ENCODE measurements around the gene CHCHD3.

CHCHD3 gene

DNA sequence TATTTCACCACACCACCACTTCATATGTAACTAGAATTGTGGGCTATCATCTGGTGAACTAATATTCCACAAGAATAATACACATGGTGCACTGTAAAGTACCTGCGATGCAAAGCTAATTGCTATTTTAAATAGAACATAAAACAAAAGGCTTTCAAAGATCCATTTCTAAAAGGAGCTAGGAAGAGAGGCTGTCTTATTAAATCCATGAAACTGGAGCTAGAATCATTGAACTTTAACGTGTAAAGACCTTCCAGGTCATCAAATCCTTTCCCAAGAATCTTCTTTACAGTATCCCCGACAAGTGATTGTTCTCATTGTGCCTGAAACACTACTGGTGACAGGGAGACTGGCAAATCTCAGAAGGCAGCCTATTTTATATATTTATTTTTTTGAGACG, 224.9 kb downstream of the CHCHD3 start:
- no peak for DNase-seq
- TF ChIP-seq, protein P1, sequence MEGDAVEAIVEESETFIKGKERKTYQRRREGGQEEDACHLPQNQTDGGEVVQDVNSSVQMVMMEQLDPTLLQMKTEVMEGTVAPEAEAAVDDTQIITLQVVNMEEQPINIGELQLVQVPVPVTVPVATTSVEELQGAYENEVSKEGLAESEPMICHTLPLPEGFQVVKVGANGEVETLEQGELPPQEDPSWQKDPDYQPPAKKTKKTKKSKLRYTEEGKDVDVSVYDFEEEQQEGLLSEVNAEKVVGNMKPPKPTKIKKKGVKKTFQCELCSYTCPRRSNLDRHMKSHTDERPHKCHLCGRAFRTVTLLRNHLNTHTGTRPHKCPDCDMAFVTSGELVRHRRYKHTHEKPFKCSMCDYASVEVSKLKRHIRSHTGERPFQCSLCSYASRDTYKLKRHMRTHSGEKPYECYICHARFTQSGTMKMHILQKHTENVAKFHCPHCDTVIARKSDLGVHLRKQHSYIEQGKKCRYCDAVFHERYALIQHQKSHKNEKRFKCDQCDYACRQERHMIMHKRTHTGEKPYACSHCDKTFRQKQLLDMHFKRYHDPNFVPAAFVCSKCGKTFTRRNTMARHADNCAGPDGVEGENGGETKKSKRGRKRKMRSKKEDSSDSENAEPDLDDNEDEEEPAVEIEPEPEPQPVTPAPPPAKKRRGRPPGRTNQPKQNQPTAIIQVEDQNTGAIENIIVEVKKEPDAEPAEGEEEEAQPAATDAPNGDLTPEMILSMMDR (IDR thresholded peaks at IDR 0.05): no peak
- H3K27ac Mint-ChIP-seq: peak overlapping the region; percentile 21
- peaks cover 15% of the 10 kb centered on the region for H3K4me1 Mint-ChIP-seq
- no peak overlapping the region for H3K4me3 Mint-ChIP-seq
- H3K27me3 Mint-ChIP-seq (ENCODE audit: low read depth, poor library complexity): no peaks in the 10 kb centered on the region
- H3K9me3 Mint-ChIP-seq: peaks cover 6% of the 10 kb centered on the region
- H3K36me3 Mint-ChIP-seq (ENCODE audit: low read depth): peaks cover 30% of the 10 kb centered on the region

- Mint-ChIP-seq H3K36me3 (ENCODE audit: low read depth) (peaks cover 31% of the 10 kb centered on the region), H3K4me1 (peaks cover 15% of the 10 kb centered on the region), H3K9me3 (peaks cover 3% of the 10 kb centered on the region), H3K27ac (peak overlapping the region; percentile 21), H3K27me3 (ENCODE audit: low read depth, poor library complexity) (no peaks in the 10 kb centered on the region), H3K4me3 (no peak overlapping the region)
- TF ChIP-seq, protein P1 (IDR thresholded peaks at IDR 0.05): no peak
- no peak for DNase-seq
These were observed 225.5 kb downstream of the CHCHD3 start for GRCh38 chr7:132856416-132856815.

GRCh38 chr7:132855901-132856300, 226.0 kb downstream of the CHCHD3 start:
- Mint-ChIP-seq H3K4me3 (no peak overlapping the region), H3K36me3 (ENCODE audit: low read depth) (peaks cover 27% of the 10 kb centered on the region), H3K27me3 (ENCODE audit: low read depth, poor library complexity) (no peaks in the 10 kb centered on the region), H3K9me3 (peaks cover 2% of the 10 kb centered on the region), H3K27ac (no peak overlapping the region), H3K4me1 (peaks cover 15% of the 10 kb centered on the region)
- TF ChIP-seq, protein P1 (IDR thresholded peaks at IDR 0.05): no peak
- DNase-seq: no peak

GRCh38 chr7:132854238-132854637, 227.7 kb downstream of the CHCHD3 start:
- peaks cover 31% of the 10 kb centered on the region for H3K36me3 Mint-ChIP-seq (ENCODE audit: low read depth)
- TF ChIP-seq, protein P1 (IDR thresholded peaks at IDR 0.05): no peak
- no peak overlapping the region for H3K27ac Mint-ChIP-seq
- H3K4me3 Mint-ChIP-seq: no peak overlapping the region
- H3K9me3 Mint-ChIP-seq: no peaks in the 10 kb centered on the region
- no peak for DNase-seq
- H3K27me3 Mint-ChIP-seq (ENCODE audit: low read depth, poor library complexity): no peaks in the 10 kb centered on the region
- peaks cover 15% of the 10 kb centered on the region for H3K4me1 Mint-ChIP-seq

GRCh38 chr7:132847376-132847775, 234.5 kb downstream of the CHCHD3 start:
- H3K9me3 Mint-ChIP-seq: no peaks in the 10 kb centered on the region
- peaks cover 16% of the 10 kb centered on the region for H3K36me3 Mint-ChIP-seq (ENCODE audit: low read depth)
- TF ChIP-seq, protein P1 (IDR thresholded peaks at IDR 0.05): no peak
- DNase-seq: no peak
- no peaks in the 10 kb centered on the region for H3K27me3 Mint-ChIP-seq (ENCODE audit: low read depth, poor library complexity)
- no peak overlapping the region for H3K27ac Mint-ChIP-seq
- H3K4me1 Mint-ChIP-seq: no peaks in the 10 kb centered on the region
- no peak overlapping the region for H3K4me3 Mint-ChIP-seq

- TF ChIP-seq, protein P1 (IDR thresholded peaks at IDR 0.05): no peak
- Mint-ChIP-seq H3K27ac (no peak overlapping the region), H3K4me3 (no peak overlapping the region), H3K27me3 (ENCODE audit: low read depth, poor library complexity) (no peaks in the 10 kb centered on the region), H3K36me3 (ENCODE audit: low read depth) (peaks cover 12% of the 10 kb centered on the region), H3K4me1 (no peaks in the 10 kb centered on the region), H3K9me3 (no peaks in the 10 kb centered on the region)
- no peak for DNase-seq
These were observed 235.8 kb downstream of the CHCHD3 start for GRCh38 chr7:132846086-132846485.
